ENCODE data around the gene JMJD8. TPM values are rescaled to one million over a fixed set of nuclear protein-coding genes. Genes with fewer than 3 reads are reported as not detected.
A peak's percentile ranks its signal among the peaks of the same experiment; 100 is the strongest.

Gene JMJD8
- total and polyA plus RNA-seq, 9 of the 15 experiments (the other 6 are each of a cell fraction or from before 2014, with no cell fraction given): 1.2 to 50.6 (median 29.3) TPM

DNA sequence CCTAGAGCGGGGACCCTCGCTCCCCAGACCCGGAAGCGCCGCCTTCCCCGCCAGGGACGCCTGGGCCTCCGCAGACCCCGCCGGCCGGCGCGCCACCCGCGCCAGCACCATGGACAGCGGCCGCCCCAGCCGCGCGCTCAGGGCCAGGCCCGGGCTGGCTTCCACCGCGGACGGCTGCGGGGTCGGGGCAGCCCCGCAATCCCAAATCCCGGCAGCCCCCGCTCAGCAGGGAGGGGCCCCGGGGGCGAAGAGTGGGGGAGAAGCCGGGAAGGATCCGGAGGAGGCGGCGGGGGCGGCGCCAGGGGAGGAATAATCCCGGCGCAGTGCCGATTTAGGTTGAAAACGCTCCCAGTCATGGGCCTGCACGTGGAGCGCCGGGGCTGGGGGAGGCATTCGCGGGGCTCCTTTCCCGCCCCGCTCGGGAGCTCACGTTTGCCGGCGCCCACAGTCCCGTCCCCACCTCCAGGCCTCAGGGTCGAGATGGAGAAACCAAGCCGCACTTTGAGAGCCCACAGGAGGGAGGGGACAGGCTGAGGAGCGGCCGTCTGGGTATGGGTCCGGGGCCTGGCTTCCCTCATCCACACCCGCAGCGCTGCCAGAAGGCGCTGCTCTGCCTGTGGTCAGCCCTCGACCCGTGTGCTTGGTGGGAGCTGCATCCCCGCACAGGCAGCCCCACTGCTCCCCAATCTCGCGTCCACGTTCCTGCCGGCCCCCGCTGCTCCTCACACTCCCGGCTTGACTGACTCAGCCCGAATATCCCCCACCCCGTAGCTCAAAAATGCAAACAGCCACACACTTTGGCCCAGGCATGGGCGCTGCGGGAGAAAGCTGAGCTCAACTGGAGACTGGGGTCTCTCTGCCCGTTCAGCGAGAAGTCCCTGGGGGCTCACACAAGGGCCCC is 16.8 kb upstream of the JMJD8 start (continued):
- TF ChIP-seq CBX2 (IDR thresholded peaks at IDR 0.05; ENCODE audit: insufficient read depth, low read length, poor library complexity, severe bottlenecking) (no peak), NCOA2 (IDR thresholded peaks at IDR 0.05; ENCODE audit: partially characterized antibody in 2 of 2) (no peak), HDAC2 (IDR thresholded peaks at IDR 0.05) (no peak), BRD9 (IDR thresholded peaks at IDR 0.05; ENCODE audit: low read depth, partially characterized antibody) (no peak), ZBED1 (IDR thresholded peaks at IDR 0.05) (no peak), KLF6 (CRISPR knock-in tag; IDR thresholded peaks at IDR 0.05; ENCODE audit: borderline replicate concordance) (no peak), ETV6 (IDR thresholded peaks at IDR 0.05; ENCODE audit: borderline replicate concordance in 1 of 2, low read depth in 2 of 2, low read length in 1 of 2) (no peak), ETV6 (CRISPR knock-in tag; IDR thresholded peaks at IDR 0.05; ENCODE audit: borderline replicate concordance) (peak; percentile 66; the same call in 1 of the 2 replicates), RHOXF2B (CRISPR knock-in tag; conservative IDR thresholded peaks at IDR 0.05) (no peak), HDAC1 (IDR thresholded peaks at IDR 0.05) (0 out of 4 replicates have a peak, but pooled peaks of 1 of the 2 experiments have one; percentile 29), TSHZ1 (CRISPR knock-in tag; IDR thresholded peaks at IDR 0.05) (no peak), ZNF165 (CRISPR knock-in tag; IDR thresholded peaks at IDR 0.05; ENCODE audit: borderline replicate concordance) (no peak), SIRT6 (IDR thresholded peaks at IDR 0.05; ENCODE audit: low read depth, low read length) (no peak), ZNF589 (CRISPR knock-in tag; IDR thresholded peaks at IDR 0.05; ENCODE audit: low read depth) (no peak), RCOR1 (IDR thresholded peaks at IDR 0.05; ENCODE audit: borderline replicate concordance in 1 of 2, low read depth in 2 of 2, low read length in 2 of 2) (0 out of 4 replicates have a peak, but pooled peaks of 1 of the 2 experiments have one; percentile 8), ZFPM2 (CRISPR knock-in tag; IDR thresholded peaks at IDR 0.05) (no peak), RFX1 (IDR thresholded peaks at IDR 0.05) (no peak), RB1 (IDR thresholded peaks at IDR 0.05; ENCODE audit: low read depth) (peak; percentile 71; the same call in 1 of the 2 replicates)
- TF ChIP-seq, protein P1, sequence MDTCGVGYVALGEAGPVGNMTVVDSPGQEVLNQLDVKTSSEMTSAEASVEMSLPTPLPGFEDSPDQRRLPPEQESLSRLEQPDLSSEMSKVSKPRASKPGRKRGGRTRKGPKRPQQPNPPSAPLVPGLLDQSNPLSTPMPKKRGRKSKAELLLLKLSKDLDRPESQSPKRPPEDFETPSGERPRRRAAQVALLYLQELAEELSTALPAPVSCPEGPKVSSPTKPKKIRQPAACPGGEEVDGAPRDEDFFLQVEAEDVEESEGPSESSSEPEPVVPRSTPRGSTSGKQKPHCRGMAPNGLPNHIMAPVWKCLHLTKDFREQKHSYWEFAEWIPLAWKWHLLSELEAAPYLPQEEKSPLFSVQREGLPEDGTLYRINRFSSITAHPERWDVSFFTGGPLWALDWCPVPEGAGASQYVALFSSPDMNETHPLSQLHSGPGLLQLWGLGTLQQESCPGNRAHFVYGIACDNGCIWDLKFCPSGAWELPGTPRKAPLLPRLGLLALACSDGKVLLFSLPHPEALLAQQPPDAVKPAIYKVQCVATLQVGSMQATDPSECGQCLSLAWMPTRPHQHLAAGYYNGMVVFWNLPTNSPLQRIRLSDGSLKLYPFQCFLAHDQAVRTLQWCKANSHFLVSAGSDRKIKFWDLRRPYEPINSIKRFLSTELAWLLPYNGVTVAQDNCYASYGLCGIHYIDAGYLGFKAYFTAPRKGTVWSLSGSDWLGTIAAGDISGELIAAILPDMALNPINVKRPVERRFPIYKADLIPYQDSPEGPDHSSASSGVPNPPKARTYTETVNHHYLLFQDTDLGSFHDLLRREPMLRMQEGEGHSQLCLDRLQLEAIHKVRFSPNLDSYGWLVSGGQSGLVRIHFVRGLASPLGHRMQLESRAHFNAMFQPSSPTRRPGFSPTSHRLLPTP (IDR thresholded peaks at IDR 0.05; ENCODE audit: borderline replicate concordance, extremely low read depth, insufficient read length): no peak
- TF ChIP-seq, protein P2, sequence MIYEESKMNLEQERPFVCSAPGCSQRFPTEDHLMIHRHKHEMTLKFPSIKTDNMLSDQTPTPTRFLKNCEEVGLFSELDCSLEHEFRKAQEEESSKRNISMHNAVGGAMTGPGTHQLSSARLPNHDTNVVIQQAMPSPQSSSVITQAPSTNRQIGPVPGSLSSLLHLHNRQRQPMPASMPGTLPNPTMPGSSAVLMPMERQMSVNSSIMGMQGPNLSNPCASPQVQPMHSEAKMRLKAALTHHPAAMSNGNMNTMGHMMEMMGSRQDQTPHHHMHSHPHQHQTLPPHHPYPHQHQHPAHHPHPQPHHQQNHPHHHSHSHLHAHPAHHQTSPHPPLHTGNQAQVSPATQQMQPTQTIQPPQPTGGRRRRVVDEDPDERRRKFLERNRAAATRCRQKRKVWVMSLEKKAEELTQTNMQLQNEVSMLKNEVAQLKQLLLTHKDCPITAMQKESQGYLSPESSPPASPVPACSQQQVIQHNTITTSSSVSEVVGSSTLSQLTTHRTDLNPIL (CRISPR knock-in tag; IDR thresholded peaks at IDR 0.05): no peak

Data from K562 (cell line).